Kasumi-1 (cell line): ENCODE results near the gene ARFGEF3.

Experiments used
- DNase-seq, 2 experiments: peaks; one replicate each; lab custom pipeline; 2025; lab: John Stamatoyannopoulos, UW

ARFGEF3 gene

DNA sequence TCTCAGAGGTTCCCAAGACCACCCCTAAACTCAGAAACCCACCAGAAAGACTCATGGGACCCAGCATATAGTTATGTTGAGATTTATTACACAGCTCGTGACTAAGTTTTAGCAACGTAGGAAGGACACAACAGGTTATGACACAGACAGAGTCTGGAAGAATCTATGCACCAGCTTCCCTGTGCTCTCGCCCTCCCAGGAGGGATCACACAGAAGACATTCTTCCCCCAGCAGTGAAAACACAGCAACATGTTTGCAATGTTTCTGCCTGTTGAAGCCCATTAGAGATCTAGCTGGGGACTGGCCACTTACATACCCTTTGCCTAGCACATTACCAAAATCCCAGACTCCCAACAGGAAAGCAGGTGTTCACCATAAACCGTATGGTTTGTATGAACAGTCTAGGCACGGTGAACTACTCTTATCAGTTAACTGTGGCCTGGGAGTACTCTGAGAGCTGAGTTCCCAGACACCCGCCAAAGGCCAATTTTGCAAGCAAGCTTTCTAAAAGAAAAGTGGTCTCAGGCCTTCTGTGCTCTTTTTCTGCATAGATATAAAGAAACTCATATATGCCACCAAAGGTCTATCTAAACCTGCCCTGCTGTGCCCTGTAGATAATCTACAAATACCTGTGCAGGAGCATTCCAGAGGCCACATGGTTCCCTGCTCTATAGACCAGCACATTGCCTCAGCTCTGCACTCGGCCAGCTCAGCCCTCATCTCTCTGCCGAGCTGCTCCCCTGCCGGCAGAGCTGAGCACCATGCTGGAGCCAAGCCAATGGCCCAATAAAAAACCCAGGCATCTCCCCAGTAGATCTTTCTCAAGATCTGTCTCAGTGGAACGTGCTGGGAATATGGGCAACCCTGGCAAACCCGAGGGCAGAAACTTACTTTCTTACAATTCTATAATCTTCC lies 146.3 kb downstream of the ARFGEF3 start:
- no peak for DNase-seq

DNA sequence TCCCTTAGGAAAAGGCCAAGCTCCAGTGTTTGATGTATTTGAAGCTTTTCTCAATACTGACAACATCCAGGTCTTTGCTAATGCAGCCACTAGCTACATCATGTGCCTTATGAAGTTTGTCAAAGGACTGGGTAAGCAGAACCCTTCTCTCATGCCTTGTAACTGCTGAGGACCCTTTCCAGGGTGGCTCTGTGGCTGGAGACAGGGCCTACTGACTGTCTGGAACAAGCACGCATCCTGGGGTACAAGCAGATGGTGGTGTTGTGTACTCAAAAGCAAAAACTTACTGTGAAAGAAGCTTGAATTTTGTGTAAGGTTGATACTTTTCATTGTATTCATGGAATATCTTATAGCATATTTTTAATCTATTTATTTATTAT lies 147.0 kb downstream of the ARFGEF3 start:
- DNase-seq: no peak

DNA sequence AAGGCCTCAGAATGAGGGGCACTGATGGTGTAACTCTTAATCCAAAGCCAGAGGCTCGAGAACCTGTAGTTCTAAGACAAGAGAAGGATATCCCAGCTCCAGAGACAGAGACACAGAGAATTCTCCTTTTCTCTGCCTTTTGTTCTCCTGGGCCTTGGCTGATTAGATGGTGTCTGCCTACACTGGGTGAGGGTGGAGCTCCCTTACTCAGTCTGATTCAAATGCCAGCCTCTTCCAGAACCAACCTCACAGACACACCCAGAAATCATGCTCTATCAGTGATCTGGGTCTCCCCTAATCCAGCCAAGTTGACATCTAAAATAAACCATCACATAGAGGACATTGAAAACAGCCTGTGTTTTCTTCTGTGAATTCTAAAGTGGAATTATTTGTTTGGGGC lies 148.0 kb downstream of the ARFGEF3 start:
- no peak for DNase-seq

DNA sequence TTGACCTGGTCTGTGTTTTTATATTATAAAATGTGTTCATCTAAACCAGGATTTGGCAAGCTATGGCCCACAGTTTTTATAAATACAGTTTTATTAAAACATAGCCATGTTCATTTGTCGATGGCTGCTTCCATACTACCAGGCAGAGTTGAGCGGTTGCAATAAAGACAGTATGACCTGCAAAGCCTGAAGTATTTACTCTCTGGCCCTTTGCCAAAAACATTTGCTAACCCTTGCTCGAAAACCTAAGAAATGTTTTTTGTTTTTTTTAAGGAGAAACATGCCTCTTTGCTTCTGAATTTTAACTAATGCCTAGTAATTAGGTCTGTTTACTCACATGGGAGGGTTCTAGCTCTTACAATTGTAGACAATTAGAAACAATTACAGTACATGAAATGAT lies 148.6 kb downstream of the ARFGEF3 start:
- DNase-seq: no peak

DNA sequence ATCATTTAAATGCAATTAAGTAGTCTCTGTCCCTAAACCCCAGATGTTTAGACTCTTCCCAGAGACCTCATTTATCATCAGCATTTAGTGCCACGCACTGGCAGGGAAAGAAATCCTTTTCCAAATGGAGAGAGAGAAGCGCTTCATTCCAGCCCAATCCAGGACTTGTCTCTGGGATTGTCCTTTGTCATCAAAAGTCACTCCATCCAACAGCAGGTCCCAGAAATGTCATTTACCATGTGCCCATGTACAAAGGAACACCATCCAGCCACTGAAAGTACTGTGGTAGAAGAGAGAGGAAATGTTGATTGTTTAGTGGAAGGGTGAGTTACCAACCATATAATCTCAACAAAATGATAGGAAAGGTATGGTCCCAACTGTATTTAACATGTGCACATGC lies 149.1 kb downstream of the ARFGEF3 start:
- DNase-seq: no peak

DNA sequence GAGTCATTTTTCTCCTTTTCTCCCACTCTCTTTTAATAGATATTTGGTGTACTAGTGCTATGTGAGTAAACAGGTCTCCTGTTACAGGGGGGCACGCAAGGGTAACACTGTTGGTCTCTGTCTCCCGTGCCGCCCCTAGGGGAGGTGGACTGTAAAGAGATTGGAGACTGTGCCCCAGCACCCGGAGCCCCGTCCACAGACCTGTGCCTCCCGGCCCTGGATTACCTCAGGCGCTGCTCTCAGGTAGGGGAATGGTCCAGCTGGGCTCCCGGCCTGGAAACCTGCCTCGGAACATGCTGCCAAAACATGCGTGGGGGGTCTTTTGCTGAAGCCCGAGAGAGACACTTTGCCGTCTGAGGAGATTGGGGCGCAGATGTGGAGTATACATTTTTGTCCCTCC lies 149.5 kb downstream of the ARFGEF3 start:
- DNase-seq: no peak

DNA sequence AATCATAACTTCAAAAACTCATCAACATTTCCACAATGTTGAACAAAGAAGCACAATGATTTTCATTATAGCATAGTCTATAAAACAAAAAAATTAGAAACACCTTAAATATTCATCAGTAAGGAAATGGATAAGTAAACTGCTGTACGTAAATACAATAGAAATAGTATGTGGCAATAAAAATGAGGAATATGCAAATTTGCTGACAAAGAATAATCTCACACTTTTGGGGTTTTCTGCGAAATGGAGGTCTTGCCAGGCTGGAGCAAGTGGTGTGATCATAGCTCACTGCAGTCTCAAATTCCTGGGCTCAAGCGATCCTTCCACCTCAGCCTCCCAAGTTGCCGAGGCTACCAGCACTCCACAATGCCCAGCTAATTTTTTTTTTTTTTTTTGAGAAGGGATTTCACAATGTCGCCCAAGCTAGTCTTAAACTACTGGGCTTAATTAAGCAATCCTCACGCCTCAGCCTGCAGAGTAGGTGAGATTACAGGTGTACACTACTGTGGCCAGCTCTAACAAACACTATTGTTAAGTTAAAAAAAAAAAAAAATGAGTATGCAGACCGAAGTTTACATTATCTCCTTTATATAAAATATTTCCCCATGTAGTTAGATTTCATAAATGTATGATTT lies 157.1 kb downstream of the ARFGEF3 start:
- no peak for DNase-seq

DNA sequence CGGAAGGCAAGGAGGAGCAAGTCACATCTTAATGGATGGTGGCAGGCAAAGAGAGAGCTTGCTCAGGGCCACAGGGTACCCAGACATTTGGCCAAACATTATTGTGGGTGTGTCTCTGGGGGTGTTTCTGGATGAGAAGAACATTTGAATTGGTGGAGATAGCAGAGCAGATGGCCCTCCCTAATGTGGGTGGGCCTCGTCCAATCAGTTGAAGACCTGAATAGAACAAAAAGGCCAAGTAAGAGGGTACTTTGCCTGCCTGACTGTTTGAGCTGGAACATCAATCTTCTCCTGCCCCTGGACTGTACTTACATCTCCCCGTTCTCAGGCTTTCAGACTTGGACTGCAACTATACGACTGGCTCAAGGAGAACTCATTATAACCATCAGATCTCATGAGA lies 160.2 kb downstream of the ARFGEF3 start:
- DNase-seq: no peak

DNA sequence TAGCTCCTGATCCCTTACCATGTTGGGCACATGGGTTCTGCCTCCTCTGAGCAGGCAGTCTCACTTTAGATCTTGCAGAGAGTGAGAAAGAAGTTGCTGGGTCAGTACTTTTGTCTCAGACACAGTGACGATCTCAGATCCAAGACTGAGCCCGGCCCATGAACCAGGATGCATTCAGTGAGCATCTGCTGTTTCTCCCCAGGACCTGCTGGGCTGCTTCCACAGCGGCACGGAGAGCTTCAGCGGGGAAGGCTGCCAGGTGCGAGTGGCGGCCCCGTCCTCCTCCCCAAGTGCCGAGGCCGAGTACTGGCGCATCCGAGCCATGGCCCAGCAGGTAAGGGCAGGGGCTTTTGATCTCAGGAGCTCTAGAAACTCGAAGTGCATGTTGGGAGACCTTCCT lies 162.1 kb downstream of the ARFGEF3 start:
- DNase-seq: no peak

DNA sequence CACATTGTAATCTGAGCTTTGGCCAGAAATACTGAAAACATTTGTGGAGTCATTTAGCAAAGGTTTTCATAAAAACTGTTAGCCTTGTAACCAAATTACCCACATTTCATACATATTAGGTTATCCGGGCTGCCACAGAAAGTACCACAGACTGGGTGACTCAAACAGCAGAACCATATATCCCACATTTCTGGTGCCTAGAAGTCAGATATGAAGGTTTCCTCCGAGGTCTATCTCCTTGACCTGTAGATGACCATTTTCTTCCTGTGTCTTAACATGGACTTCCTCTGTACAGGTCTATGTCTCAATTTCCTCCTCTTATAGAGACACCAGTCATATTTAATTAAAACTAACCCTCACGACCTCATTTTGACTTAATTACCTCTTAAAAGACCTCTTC lies 166.5 kb downstream of the ARFGEF3 start:
- no peak for DNase-seq

DNA sequence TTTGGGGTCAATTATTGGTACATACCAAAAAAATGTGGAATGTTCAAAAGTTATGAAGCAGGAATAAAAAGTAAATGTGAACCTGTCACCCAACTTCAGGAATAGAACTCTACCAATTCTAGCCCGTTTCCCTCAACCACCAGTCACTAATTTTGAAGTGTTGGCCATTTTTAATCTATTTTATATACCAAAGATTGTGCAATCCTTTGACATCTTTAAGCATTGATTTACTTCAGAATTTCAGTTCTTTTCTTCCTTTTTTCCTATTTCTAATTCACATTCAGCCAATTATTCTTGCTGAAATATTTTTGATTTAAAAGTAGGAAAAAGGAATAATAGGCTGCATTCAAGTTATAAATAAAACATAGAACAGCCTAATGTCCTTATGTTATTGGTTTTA lies 169.0 kb downstream of the ARFGEF3 start:
- DNase-seq: no peak

DNA sequence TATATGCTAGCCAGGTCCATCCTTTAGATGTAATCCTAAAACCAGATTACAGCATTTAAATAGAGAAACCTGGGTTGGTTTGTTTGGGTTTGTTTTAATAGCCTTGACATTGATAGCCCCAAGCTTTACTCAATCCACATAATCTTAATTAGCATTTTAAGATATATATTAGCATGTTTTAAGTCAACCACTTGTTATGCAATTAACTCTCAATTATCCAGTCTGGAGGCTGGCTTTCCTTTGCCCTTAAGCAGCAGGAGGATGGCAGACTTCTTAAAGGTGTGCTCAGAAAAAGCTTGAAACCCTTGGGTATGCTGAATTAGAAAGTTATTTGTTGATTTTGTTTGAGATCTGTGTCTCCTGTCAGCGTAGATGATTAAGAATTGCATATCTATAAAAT lies 169.7 kb downstream of the ARFGEF3 start:
- DNase-seq: no peak

DNA sequence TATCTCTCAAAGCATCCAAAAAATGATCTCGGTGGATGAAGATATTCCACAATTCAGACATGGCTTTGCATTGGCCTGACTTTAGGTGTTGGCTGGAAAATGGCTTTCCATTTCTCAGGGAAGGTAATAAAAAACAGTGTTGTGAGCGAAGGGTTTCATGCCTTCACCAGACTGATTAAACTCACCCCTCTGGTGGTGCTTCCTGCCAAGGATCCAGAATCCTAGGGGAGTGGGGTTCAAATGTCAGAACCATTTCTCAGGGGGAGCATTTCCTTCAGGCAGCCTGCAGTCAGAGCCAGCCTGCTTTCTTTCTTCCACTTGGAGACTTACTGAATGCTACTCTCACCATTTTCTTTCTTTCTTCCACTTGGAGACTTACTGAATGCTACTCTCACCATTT lies 170.2 kb downstream of the ARFGEF3 start:
- no peak for DNase-seq

DNA sequence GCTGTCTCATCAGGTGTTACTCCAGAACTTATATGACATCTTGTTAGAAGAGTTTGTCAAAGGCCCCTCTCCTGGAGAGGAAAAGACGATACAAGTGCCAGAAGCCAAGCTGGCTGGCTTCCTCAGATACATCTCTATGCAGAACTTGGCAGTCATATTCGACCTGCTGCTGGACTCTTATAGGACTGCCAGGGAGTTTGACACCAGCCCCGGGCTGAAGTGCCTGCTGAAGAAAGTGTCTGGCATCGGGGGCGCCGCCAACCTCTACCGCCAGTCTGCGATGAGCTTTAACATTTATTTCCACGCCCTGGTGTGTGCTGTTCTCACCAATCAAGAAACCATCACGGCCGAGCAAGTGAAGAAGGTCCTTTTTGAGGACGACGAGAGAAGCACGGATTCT lies 172.3 kb downstream of the ARFGEF3 start:
- no peak for DNase-seq

DNA sequence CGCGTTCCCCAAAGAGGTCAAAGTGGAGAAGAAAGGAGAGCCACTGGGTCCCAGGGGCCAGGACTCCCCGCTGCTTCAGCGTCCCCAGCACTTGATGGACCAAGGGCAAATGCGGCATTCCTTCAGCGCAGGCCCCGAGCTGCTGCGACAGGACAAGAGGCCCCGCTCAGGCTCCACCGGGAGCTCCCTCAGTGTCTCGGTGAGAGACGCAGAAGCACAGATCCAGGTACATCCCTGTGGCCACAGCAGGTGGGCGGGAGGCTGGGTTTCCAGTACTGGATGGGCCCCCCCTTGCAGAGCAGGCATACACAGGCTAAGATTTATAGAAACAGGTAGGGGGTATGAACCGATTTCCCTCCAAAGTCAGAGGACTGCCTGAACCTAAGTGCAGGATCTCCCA lies 173.2 kb downstream of the ARFGEF3 start:
- DNase-seq: no peak

DNA sequence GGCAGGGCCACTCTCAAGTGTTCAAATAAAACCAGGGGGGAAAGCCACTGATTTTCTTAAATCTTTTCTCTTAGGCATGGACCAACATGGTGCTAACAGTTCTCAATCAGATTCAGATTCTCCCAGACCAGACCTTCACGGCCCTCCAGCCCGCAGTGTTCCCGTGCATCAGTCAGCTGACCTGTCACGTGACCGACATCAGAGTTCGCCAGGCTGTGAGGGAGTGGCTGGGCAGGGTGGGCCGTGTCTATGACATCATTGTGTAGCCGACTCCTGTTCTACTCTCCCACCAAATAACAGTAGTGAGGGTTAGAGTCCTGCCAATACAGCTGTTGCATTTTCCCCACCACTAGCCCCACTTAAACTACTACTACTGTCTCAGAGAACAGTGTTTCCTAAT lies 174.5 kb downstream of the ARFGEF3 start:
- no peak for DNase-seq

DNA sequence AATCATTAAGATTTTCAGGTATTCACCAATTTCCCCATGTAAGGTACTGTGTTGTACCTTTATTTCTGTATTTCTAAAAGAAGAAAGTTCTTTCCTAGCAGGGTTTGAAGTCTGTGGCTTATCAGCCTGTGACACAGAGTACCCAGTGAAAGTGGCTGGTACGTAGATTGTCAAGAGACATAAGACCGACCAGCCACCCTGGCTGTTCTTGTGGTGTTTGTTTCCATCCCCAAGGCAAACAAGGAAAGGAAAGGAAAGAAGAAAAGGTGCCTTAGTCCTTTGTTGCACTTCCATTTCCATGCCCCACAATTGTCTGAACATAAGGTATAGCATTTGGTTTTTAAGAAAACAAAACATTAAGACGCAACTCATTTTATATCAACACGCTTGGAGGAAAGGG lies 175.3 kb downstream of the ARFGEF3 start:
- no peak for DNase-seq

DNA sequence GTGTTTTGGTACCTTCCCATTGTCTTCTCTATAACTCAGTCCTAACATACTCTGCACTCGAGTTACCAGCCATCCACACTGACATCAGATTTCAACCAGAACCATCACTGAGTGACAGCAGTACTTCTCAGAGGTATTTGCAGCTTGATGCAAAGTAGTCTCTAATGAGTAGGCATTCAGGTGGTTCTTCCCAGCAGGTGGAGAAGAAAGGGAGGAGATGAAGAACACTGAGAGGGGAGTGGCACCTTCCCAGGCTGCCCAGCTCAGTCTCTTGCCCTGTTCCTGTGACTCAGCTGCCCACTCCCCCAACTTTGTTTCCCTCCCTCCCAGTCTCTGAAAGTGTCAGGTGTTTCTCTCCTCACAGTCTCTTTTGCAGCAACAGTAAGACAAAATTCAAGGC lies 177.3 kb downstream of the ARFGEF3 start:
- DNase-seq: no peak

DNA sequence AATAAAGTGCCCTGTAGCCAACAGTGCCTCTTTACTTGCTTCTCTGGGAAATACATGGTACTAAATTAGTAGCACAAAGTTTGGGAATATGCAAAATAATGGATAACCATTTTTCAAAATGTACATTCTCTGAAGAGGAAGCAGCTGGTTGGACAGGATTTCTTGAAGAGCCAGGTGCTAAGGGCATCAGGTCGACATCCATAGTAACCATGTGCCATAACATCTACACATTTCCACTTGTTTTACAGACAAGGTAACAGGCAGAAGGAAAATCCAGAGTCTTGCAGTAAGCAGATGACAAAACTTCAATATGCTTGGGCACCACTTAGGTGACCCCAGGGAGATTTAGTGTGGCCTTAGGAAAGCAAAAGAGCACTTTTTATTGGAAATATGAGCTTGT lies 179.4 kb downstream of the ARFGEF3 start:
- DNase-seq: no peak

DNA sequence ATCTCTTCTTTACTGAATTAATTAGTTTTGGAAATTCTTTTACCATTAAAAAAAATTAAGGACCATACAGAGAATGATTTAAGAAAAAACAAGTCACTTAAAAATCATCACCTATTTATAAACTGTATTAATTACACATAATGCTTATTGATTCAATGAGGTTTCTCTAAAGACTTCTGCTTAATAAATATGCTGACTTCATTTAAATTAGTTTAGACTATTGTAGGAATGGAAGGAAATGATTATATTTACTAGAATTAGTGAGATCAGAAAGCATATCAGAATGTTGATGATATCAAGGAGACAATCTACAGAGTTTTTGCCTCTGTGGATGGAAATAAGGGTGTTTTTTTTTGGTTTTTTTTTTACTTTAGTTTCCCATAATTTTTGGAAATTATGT lies 181.4 kb downstream of the ARFGEF3 start:
- DNase-seq: no peak

DNA sequence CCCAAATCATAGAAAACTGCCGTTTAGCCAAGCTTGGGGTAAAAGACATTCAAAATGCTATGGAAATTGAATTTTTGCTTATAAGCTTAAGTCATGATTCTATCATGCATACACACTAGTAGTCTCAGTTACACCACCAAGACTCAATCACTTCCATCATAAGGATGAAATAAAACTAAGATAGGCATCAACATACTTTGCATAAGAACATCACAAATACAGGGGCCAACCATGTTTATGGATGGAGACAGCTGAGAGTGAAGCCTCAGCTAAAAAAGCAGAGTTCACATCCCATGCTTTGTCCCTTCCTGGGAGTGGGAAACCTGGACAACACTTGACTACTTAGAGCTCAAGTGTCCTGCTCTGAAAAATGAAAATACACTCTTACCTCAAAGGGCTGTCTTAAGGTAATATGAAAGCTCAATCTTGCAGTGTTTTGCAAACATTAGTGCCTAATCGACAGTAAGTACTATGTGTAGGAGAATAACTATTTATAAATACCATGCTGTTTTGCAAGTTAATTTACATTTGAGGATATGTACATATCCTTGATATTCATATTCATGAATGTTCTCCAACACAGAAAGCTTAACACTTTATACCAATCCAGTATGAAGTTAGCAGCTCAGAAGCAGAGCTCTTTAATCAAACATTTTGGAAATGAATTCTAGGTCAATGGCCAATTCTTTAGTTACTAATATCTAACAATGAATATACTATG lies 184.0 kb downstream of the ARFGEF3 start:
- DNase-seq: no peak

DNA sequence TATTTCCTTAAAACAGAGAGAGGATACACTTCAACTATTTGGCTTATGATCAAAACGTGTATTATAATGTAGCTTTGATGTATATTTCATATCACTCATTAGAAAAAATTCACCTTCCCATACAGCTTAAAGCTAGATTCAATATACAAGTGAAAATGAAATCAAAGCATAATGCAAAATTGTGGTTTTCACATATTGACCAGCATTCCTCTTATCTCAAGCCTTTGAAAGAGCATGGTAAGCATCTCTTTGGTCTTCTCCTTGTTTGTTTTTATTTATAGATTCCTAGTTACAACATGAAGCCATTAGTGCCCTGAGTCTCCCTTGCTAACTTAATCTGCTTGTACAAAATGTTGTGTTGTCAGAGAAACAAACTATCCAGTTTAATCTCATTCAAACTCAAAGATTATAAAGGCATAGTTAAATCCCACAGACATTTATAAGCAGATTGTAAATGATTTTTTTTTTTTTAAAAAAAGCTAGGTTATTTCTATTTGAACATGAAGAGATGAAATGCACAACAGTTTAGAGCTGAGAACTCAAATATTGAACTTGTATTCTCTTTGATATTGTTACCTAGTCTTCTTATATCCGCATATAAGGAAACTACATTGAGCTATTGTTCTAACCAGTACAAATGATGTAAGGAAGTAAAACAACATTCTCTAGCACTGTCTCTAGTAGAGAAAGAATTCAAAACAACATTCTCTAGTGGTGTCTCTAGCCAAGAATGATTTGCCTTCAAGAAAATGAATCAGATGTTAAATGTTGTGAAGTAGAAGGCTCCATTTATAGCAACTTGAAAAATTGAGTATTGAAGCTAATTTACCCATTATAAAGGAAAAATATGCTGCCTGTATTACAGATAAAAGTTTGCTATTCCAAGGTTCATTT lies 184.8 kb downstream of the ARFGEF3 start:
- no peak for DNase-seq
